ENCODE measurements around the gene S100A1. TPM values are rescaled to one million over a fixed set of nuclear protein-coding genes. Genes with fewer than 3 reads are reported as not detected.

S100A1 gene
- total RNA-seq, 1 experiment from 2014 or later: not detected

DNA sequence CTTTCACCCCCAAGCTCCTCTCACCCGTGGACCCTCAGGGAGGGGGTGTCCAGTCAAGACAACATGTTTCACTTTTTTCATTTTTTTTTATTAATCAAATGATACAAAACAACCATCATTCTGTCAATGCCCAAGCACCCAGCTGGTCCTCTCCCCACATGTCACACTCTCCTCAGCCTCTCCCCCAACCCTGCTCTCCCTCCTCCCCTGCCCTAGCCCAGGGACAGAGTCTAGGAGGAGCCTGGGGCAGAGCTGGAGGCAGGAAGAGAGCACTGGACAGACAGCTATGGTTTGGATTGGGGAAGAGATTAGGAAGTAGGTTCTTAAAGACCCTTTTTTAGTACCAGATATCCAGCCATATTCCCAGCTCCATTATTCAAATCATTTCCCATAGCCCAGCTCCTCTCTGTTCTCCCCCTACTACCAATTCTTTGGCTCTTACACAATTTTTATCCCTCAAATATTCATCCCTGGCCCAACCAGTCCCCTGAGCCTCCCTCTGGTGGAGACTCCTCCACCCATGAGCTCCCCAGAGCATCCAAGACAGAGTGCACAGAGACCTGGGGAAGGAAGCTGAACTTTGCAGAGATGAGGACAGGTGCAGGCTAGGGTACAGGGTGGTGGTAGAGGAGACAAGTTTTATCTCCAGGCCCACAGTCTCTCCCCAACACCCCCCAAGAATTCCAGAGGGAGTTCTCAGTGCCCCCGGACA lies 13.9 kb upstream of the S100A1 start:
- BruUV-seq (replicated peaks): no TSS peak
- no peak overlapping the region for H3K4me3 ChIP-seq (ENCODE audit: low read depth, low read length, poor library complexity, severe bottlenecking)
- ChIA-PET CTCF (no interaction called here), POLR2A (ENCODE audit: low non-redundant PET) (no interaction called here)
- no peak overlapping the region for H3K27ac ChIP-seq (ENCODE audit: low read depth, low read length, poor library complexity, severe bottlenecking)
- DNase-seq (ENCODE audit: low spot score): no peak
- no peaks in the 10 kb centered on the region for H3K9me3 ChIP-seq (ENCODE audit: low read depth, low read length, poor library complexity, severe bottlenecking)
- H3K4me1 ChIP-seq (ENCODE audit: insufficient read depth, low read length, poor library complexity, severe bottlenecking): no peaks in the 10 kb centered on the region
- intact Hi-C loops (cut with micrococcal nuclease; ENCODE audit: unreplicated experiment): no loop called here
- TF ChIP-seq, protein P1, sequence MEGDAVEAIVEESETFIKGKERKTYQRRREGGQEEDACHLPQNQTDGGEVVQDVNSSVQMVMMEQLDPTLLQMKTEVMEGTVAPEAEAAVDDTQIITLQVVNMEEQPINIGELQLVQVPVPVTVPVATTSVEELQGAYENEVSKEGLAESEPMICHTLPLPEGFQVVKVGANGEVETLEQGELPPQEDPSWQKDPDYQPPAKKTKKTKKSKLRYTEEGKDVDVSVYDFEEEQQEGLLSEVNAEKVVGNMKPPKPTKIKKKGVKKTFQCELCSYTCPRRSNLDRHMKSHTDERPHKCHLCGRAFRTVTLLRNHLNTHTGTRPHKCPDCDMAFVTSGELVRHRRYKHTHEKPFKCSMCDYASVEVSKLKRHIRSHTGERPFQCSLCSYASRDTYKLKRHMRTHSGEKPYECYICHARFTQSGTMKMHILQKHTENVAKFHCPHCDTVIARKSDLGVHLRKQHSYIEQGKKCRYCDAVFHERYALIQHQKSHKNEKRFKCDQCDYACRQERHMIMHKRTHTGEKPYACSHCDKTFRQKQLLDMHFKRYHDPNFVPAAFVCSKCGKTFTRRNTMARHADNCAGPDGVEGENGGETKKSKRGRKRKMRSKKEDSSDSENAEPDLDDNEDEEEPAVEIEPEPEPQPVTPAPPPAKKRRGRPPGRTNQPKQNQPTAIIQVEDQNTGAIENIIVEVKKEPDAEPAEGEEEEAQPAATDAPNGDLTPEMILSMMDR (conservative IDR thresholded peaks at IDR 0.05; ENCODE audit: low read depth, low read length): no peak
- TF ChIP-seq EZH2 (IDR thresholded peaks at IDR 0.05; ENCODE audit: borderline replicate concordance, low read depth, low read length, poor library complexity, severe bottlenecking): no peak
- H3K27me3 ChIP-seq (replicated peaks; ENCODE audit: insufficient read depth, low read depth, low read length, poor library complexity): no peaks in the 10 kb centered on the region
- no peaks in the 10 kb centered on the region for H3K36me3 ChIP-seq (ENCODE audit: insufficient read depth, low read length, poor library complexity, severe bottlenecking)

DNA sequence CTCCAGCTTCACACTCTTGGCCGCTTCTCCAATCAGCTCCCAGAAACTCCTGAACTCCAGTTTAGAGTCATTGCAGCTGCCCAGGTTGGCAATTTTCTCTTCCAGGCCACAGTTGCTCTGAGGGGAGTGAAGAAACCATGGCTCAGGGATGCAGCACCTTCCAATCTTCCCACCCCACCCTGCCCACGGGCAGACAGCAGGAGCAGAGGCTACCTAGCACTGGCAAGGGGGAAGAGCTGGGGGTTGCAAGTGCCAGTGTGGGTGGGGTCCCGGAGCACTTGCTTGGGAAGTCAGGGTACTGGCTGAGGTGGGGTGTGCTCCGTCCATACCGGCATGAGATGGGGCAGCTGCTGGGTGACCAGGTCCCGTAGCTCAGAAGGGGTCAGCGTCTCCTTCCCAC lies 13.3 kb upstream of the S100A1 start:
- CTCF ChIA-PET: no interaction called here
- intact Hi-C loops (cut with micrococcal nuclease; ENCODE audit: unreplicated experiment): no loop called here
- POLR2A ChIA-PET (ENCODE audit: low non-redundant PET): no interaction called here
- Histone ChIP-seq H3K4me3 (ENCODE audit: low read depth, low read length, poor library complexity, severe bottlenecking) (no peak overlapping the region), H3K36me3 (ENCODE audit: insufficient read depth, low read length, poor library complexity, severe bottlenecking) (no peaks in the 10 kb centered on the region), H3K4me1 (ENCODE audit: insufficient read depth, low read length, poor library complexity, severe bottlenecking) (no peaks in the 10 kb centered on the region), H3K27me3 (replicated peaks; ENCODE audit: insufficient read depth, low read depth, low read length, poor library complexity) (no peaks in the 10 kb centered on the region), H3K9me3 (ENCODE audit: low read depth, low read length, poor library complexity, severe bottlenecking) (no peaks in the 10 kb centered on the region), H3K27ac (ENCODE audit: low read depth, low read length, poor library complexity, severe bottlenecking) (no peak overlapping the region)
- TF ChIP-seq, protein P1 (conservative IDR thresholded peaks at IDR 0.05; ENCODE audit: low read depth, low read length): no peak
- TF ChIP-seq EZH2 (IDR thresholded peaks at IDR 0.05; ENCODE audit: borderline replicate concordance, low read depth, low read length, poor library complexity, severe bottlenecking): no peak
- no TSS peak for BruUV-seq (replicated peaks)
- no peak for DNase-seq (ENCODE audit: low spot score)

DNA sequence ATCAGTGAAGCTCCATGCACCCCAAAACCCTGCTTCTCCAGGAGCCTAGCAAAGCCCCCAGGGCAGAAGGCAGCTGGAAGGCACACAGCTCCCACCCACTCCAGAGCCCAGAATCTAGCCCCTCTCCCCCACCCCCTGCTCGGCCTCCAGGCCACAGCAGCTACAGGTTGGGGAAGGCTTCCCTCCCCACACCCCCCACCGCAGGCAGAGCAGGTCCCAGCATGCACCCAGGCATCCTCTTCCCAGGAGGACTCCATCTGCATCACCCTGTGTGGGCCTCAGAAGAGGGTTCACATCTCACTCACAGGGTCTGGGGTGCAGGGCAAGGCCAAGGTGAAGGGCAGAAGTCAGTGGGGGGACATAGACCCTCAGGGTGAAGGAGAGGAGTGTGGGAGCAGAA lies 12.8 kb upstream of the S100A1 start:
- Histone ChIP-seq H3K27ac (ENCODE audit: low read depth, low read length, poor library complexity, severe bottlenecking) (no peak overlapping the region), H3K36me3 (ENCODE audit: insufficient read depth, low read length, poor library complexity, severe bottlenecking) (no peaks in the 10 kb centered on the region), H3K4me1 (ENCODE audit: insufficient read depth, low read length, poor library complexity, severe bottlenecking) (no peaks in the 10 kb centered on the region), H3K27me3 (replicated peaks; ENCODE audit: insufficient read depth, low read depth, low read length, poor library complexity) (no peaks in the 10 kb centered on the region), H3K9me3 (ENCODE audit: low read depth, low read length, poor library complexity, severe bottlenecking) (no peaks in the 10 kb centered on the region), H3K4me3 (ENCODE audit: low read depth, low read length, poor library complexity, severe bottlenecking) (no peak overlapping the region)
- BruUV-seq (replicated peaks): no TSS peak
- TF ChIP-seq EZH2 (IDR thresholded peaks at IDR 0.05; ENCODE audit: borderline replicate concordance, low read depth, low read length, poor library complexity, severe bottlenecking): no peak
- TF ChIP-seq, protein P1 (conservative IDR thresholded peaks at IDR 0.05; ENCODE audit: low read depth, low read length): no peak
- no peak for DNase-seq (ENCODE audit: low spot score)
- POLR2A ChIA-PET (ENCODE audit: low non-redundant PET): no interaction called here
- intact Hi-C loops (cut with micrococcal nuclease; ENCODE audit: unreplicated experiment): no loop called here
- CTCF ChIA-PET: no interaction called here

All from A673 (cell line).